GM19463 (cell line): ENCODE data around the gene CAV1.

Experiments
- ATAC-seq: cut with Tn5 transposase; IDR thresholded peaks from one replicate; pipeline ENCODE4 v1.9.1; 2021; ENCODE audit warnings: mild to moderate bottlenecking, moderate library complexity; ENCODE audit not compliant: unreplicated experiment

CAV1 gene

GRCh38 chr7:116553168-116553964 is 28.5 kb downstream of the CAV1 start:
- no peak for ATAC-seq

GRCh38 chr7:116554436-116554835 is 29.6 kb downstream of the CAV1 start:
- no peak for ATAC-seq

GRCh38 chr7:116554911-116555310 is 30.1 kb downstream of the CAV1 start:
- no peak for ATAC-seq

GRCh38 chr7:116557066-116557585 is 32.3 kb downstream of the CAV1 start:
- no peak for ATAC-seq

- no peak for ATAC-seq
Observed at GRCh38 chr7:116557901-116558300, 33.1 kb downstream of the CAV1 start.

- ATAC-seq = no peak
Observed at GRCh38 chr7:116560021-116560970, 35.5 kb downstream of the CAV1 start.

GRCh38 chr7:116561697-116562483 is 37.1 kb downstream of the CAV1 start:
- ATAC-seq = no peak

- no peak for ATAC-seq
Observed at GRCh38 chr7:116562529-116563121, 37.8 kb downstream of the CAV1 start.

- ATAC-seq = no peak
Observed at GRCh38 chr7:116565981-116566380, 41.1 kb downstream of the CAV1 start.

GRCh38 chr7:116566666-116567065 is 41.8 kb downstream of the CAV1 start:
- ATAC-seq = no peak

GRCh38 chr7:116569737-116570136 is 44.9 kb downstream of the CAV1 start:
- ATAC-seq = no peak

GRCh38 chr7:116570306-116570705 is 45.5 kb downstream of the CAV1 start:
- no peak for ATAC-seq

- ATAC-seq = no peak
Observed at GRCh38 chr7:116571037-116571436, 46.2 kb downstream of the CAV1 start.

- ATAC-seq = no peak
Observed at GRCh38 chr7:116571552-116571951, 46.7 kb downstream of the CAV1 start.

- no peak for ATAC-seq
Observed at GRCh38 chr7:116572036-116572435, 47.2 kb downstream of the CAV1 start.

- no peak for ATAC-seq
Observed at GRCh38 chr7:116573541-116573940, 48.7 kb downstream of the CAV1 start.

- ATAC-seq = no peak
Observed at GRCh38 chr7:116574025-116574822, 49.4 kb downstream of the CAV1 start.

- peak; percentile 23 for ATAC-seq
Observed at GRCh38 chr7:116575853-116576252, 51.0 kb downstream of the CAV1 start.
